ENCODE measurements around the gene NDUFA5. TPM values are rescaled to one million over a fixed set of nuclear protein-coding genes. Genes with fewer than 3 reads are reported as not detected.

The NDUFA5 gene
- total and polyA plus RNA-seq, 3 donors from 2014 or later: 49.2 to 83.3 (median 68.5) TPM

DNA sequence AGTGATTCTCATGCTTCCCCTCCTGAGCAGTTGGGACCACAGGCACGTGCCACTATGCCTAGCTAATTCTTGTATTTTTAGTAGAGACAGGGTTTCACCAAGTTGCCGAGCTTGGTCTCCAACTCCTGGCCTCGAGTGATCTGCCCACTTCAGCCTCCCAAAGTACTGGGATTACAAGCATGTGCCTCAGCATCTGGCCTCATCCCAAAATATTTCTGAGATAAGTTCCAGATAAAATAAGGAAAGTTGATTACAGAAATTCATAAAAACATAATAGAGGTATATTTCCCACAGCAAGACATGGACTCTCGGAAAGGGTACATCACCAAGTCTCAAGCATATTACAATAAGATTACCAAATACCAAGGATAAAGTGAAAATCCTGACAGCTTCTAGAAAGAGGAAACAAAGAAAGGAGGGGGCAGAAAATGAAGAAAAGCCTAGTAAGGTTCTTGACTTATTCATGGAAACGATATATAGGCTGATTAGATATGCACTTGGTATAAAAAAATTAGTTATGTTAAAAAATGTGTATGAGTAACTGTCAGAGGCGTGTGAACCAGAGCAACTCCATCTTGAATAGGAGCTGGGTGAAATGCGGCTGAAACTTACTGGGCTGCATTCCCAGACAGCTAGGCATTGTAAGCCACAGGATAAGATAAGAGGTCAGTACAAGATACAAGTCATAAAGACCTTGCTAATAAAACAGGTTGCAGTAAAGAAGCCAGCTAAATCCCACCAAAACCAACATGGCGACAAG lies 58.2 kb downstream of the NDUFA5 start:
- no peak overlapping the region for H3K4me3 ChIP-seq
- peak; percentile 44 for DNase-seq
- intact Hi-C loops (cut with DNase I; ENCODE audit: low total_unique reads): no loop called here
- no peaks in the 10 kb centered on the region for H3K36me3 ChIP-seq (ENCODE audit: low read depth, missing control alignments)
- no peak for TF ChIP-seq POLR2A (IDR thresholded peaks at IDR 0.05)
- TF ChIP-seq, protein P1, sequence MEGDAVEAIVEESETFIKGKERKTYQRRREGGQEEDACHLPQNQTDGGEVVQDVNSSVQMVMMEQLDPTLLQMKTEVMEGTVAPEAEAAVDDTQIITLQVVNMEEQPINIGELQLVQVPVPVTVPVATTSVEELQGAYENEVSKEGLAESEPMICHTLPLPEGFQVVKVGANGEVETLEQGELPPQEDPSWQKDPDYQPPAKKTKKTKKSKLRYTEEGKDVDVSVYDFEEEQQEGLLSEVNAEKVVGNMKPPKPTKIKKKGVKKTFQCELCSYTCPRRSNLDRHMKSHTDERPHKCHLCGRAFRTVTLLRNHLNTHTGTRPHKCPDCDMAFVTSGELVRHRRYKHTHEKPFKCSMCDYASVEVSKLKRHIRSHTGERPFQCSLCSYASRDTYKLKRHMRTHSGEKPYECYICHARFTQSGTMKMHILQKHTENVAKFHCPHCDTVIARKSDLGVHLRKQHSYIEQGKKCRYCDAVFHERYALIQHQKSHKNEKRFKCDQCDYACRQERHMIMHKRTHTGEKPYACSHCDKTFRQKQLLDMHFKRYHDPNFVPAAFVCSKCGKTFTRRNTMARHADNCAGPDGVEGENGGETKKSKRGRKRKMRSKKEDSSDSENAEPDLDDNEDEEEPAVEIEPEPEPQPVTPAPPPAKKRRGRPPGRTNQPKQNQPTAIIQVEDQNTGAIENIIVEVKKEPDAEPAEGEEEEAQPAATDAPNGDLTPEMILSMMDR (IDR thresholded peaks at IDR 0.05): no peak
- WGBS, 2 donors: 76 to 79% methylated on average over 8 of the region's 8 CpGs
- no peak overlapping the region for H3K27ac ChIP-seq
- peaks cover 16% of the 10 kb centered on the region for H3K4me1 ChIP-seq
- no peaks in the 10 kb centered on the region for H3K27me3 ChIP-seq
- no peaks in the 10 kb centered on the region for H3K9me3 ChIP-seq

DNA sequence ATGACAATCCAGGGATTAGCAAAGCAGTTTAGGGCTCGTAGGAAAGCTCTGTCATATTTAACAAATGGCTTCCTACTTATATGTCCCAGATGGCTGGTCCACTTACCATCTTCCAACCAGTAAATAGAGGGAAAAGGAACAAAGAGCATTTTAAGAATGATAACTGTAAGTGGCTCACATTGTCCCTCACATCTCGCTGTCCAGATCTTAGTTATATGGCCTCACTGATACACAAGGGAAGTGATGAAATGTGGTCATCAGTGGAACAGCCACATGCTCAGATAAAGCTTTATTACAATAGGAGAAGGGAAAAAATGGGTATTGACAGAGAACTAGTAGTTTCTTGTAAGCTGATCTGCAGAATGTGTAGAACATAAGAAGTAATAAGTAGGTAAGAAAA lies 59.0 kb downstream of the NDUFA5 start:
- TF ChIP-seq POLR2A (IDR thresholded peaks at IDR 0.05): no peak
- TF ChIP-seq, protein P1 (IDR thresholded peaks at IDR 0.05): no peak
- H3K9me3 ChIP-seq: no peaks in the 10 kb centered on the region
- intact Hi-C loops (cut with DNase I; ENCODE audit: low total_unique reads): no loop called here
- peaks cover 16% of the 10 kb centered on the region for H3K4me1 ChIP-seq
- H3K4me3 ChIP-seq: no peak overlapping the region
- DNase-seq: no peak
- no peaks in the 10 kb centered on the region for H3K36me3 ChIP-seq (ENCODE audit: low read depth, missing control alignments)
- WGBS, 2 donors: 78 to 83% methylated on average over 2 of the region's 2 CpGs
- H3K27me3 ChIP-seq: no peaks in the 10 kb centered on the region
- no peak overlapping the region for H3K27ac ChIP-seq

DNA sequence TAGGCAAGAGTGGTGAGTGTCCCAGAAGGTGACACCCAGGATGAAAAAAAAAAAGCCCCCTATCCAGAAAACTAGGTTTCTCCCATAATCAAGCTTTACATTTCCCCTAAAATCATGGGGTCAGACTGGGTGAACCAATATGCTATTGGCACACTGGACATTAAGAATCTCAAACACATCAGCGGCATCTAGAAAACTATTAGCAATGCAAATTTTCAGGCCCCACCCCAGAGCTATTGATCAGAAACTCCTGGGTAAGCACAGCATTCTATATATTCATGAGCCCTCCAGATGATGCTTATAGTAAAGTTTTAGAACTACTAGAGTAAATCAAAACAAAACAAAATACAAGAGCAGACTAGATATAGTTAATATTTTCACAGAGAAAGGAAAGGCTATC lies 59.6 kb downstream of the NDUFA5 start:
- H3K4me1 ChIP-seq: peaks cover 16% of the 10 kb centered on the region
- DNase-seq: no peak
- H3K9me3 ChIP-seq: no peaks in the 10 kb centered on the region
- intact Hi-C loops (cut with DNase I; ENCODE audit: low total_unique reads): no loop called here
- H3K27me3 ChIP-seq: no peaks in the 10 kb centered on the region
- no peaks in the 10 kb centered on the region for H3K36me3 ChIP-seq (ENCODE audit: low read depth, missing control alignments)
- 81 to 96% methylated on average over 1 of the region's 1 CpG for WGBS, 2 donors
- TF ChIP-seq, protein P1 (IDR thresholded peaks at IDR 0.05): no peak
- no peak for TF ChIP-seq POLR2A (IDR thresholded peaks at IDR 0.05)
- H3K27ac ChIP-seq: no peak overlapping the region
- no peak overlapping the region for H3K4me3 ChIP-seq

DNA sequence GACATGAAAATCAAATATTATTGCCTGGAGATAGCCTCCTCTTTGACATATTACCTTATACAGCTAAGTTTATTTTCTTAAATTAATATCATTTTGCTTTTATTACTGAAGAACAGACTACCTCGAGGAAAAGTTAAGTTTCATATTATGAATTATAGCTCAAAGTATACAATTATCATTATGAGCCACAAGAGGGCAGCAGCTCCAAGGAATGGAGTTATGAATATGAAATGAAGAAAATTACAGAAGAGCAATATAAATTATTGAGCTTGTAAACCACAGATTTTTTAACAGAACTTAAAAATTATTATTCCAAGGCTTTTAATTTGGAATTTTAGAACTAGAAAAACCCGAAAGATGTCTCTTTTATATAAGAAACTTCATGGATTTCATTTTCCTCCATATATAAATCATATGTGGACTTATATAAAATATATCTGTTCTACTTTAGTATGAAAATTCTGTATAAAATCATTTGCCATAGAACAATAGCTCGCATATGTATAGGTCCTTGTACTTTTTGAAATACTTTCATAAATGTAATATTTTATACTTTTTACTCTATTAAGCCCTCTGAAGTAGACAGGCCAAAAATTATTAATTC lies 63.3 kb downstream of the NDUFA5 start:
- TF ChIP-seq, protein P1 (IDR thresholded peaks at IDR 0.05): peak; percentile 30 to 73 (median 37)
- TF ChIP-seq POLR2A (IDR thresholded peaks at IDR 0.05): no peak
- Histone ChIP-seq H3K4me1 (no peaks in the 10 kb centered on the region), H3K27me3 (no peaks in the 10 kb centered on the region), H3K27ac (no peak overlapping the region), H3K36me3 (ENCODE audit: low read depth, missing control alignments) (no peaks in the 10 kb centered on the region), H3K4me3 (no peak overlapping the region), H3K9me3 (no peaks in the 10 kb centered on the region)
- intact Hi-C loops (cut with DNase I; ENCODE audit: low total_unique reads): no loop called here
- 18 to 28% methylated on average over 3 of the region's 3 CpGs for WGBS, 2 donors
- DNase-seq: peak; percentile 44

Data from testis (tissue), 3 donors.